Neural crest cell (in vitro differentiated cells): ENCODE measurements around the gene POLN. TPM values are rescaled to one million over a fixed set of nuclear protein-coding genes. Genes with fewer than 3 reads are reported as not detected.

Experiments
- DNase-seq: peaks from one replicate; pipeline ENCODE4 v3.0.0; 2021; ENCODE audit warnings: low read depth, mixed read lengths, low spot score
- H3K27ac Mint-ChIP-seq: one replicate; pipeline ENCODE4 v1.8.0; 2021; ENCODE audit warnings: mild to moderate bottlenecking, mixed read lengths; ENCODE audit not compliant: unreplicated experiment
- H3K27me3 Mint-ChIP-seq: 2 replicates; pipeline ENCODE4 v1.8.0; 2021; ENCODE audit warnings: low read depth, mild to moderate bottlenecking, mixed read lengths
- H3K36me3 Mint-ChIP-seq: 2 replicates; pipeline ENCODE4 v1.8.0; 2021; ENCODE audit warnings: low read depth, mild to moderate bottlenecking, mixed read lengths
- H3K4me1 Mint-ChIP-seq: 2 replicates; pipeline ENCODE4 v1.8.0; 2021; ENCODE audit warnings: mixed read lengths
- H3K4me3 Mint-ChIP-seq: one replicate; pipeline ENCODE4 v1.8.0; 2021; ENCODE audit warnings: mild to moderate bottlenecking, mixed read lengths
- H3K9me3 Mint-ChIP-seq: 2 replicates; pipeline ENCODE4 v1.8.0; 2021; ENCODE audit warnings: mixed read lengths
- CTCF ChIP-seq: fragments of 200-600 bp; sonication (generic); conservative IDR thresholded peaks from 2 replicates; pipeline ENCODE4 v1.5.0; 2021; ENCODE audit warnings: antibody characterized with exemption, mild to moderate bottlenecking
- total RNA-seq: library from RNA; stranded (reverse); gene quantifications from 2 replicates; pipeline ENCODE4 v1.2.1, GENCODE V29; 2021

POLN gene
- total RNA-seq, 1 donor from 2014 or later, result 5.6 TPM

- Mint-ChIP-seq H3K4me1 (no peaks in the 10 kb centered on the region), H3K4me3 (no peak overlapping the region), H3K27me3 (no peaks in the 10 kb centered on the region), H3K9me3 (peaks cover 10% of the 10 kb centered on the region), H3K36me3 (peaks cover 7% of the 10 kb centered on the region), H3K27ac (no peak overlapping the region)
- peak; percentile 73 for TF ChIP-seq CTCF
- no peak for DNase-seq
These were observed 55.6 kb downstream of the POLN start for GRCh38 chr4:2186133-2186864.

GRCh38 chr4:2183394-2183793 is 58.5 kb downstream of the POLN start:
- H3K4me1 Mint-ChIP-seq, result no peaks in the 10 kb centered on the region
- no peak for DNase-seq
- no peak for TF ChIP-seq CTCF
- H3K36me3 Mint-ChIP-seq, result peaks cover 5% of the 10 kb centered on the region
- H3K27me3 Mint-ChIP-seq, result no peaks in the 10 kb centered on the region
- H3K27ac Mint-ChIP-seq, result no peak overlapping the region
- no peak overlapping the region for H3K4me3 Mint-ChIP-seq
- peaks cover 8% of the 10 kb centered on the region for H3K9me3 Mint-ChIP-seq

GRCh38 chr4:2182994-2183393 is 58.9 kb downstream of the POLN start:
- H3K4me3 Mint-ChIP-seq, result no peak overlapping the region
- H3K27me3 Mint-ChIP-seq, result no peaks in the 10 kb centered on the region
- DNase-seq, result no peak
- H3K36me3 Mint-ChIP-seq, result peaks cover 5% of the 10 kb centered on the region
- H3K4me1 Mint-ChIP-seq, result no peaks in the 10 kb centered on the region
- peaks cover 8% of the 10 kb centered on the region for H3K9me3 Mint-ChIP-seq
- no peak overlapping the region for H3K27ac Mint-ChIP-seq
- no peak for TF ChIP-seq CTCF

- no peak overlapping the region for H3K4me3 Mint-ChIP-seq
- H3K27me3 Mint-ChIP-seq, result no peaks in the 10 kb centered on the region
- no peaks in the 10 kb centered on the region for H3K4me1 Mint-ChIP-seq
- no peak overlapping the region for H3K27ac Mint-ChIP-seq
- H3K36me3 Mint-ChIP-seq, result peaks cover 4% of the 10 kb centered on the region
- no peak for TF ChIP-seq CTCF
- peaks cover 6% of the 10 kb centered on the region for H3K9me3 Mint-ChIP-seq
- no peak for DNase-seq
These were observed 61.5 kb downstream of the POLN start for GRCh38 chr4:2180410-2180809.

GRCh38 chr4:2179717-2180116 is 62.2 kb downstream of the POLN start:
- TF ChIP-seq CTCF, result no peak
- H3K27me3 Mint-ChIP-seq, result no peaks in the 10 kb centered on the region
- H3K4me3 Mint-ChIP-seq, result no peak overlapping the region
- peaks cover 6% of the 10 kb centered on the region for H3K9me3 Mint-ChIP-seq
- DNase-seq, result no peak
- peaks cover 4% of the 10 kb centered on the region for H3K36me3 Mint-ChIP-seq
- H3K27ac Mint-ChIP-seq, result peak overlapping the region; percentile 32
- no peaks in the 10 kb centered on the region for H3K4me1 Mint-ChIP-seq
